NCI-H460 (cell line): ENCODE data around the gene SCN4A. TPM values are rescaled to one million over a fixed set of nuclear protein-coding genes. Genes with fewer than 3 reads are reported as not detected.
"Not testable (repeated sequence)": the region's sequence is repeated elsewhere in the genome, so short reads cannot be mapped to it uniquely, and the experiment has no call there.

ENCODE experiments used
- DNase-seq: peaks from one replicate; pipeline ENCODE4 v3.0.0-alpha.2; 2016; ENCODE audit warnings: low read depth; ENCODE audit errors: extremely low read depth
- total RNA-seq: library from RNA; depleted of rRNA; stranded (reverse); fragments of >200 nt; shearing (Covaris generic); gene quantifications from 2 replicates; pipeline ENCODE4 v1.2.3, GENCODE V29; 2014

The SCN4A gene
- total RNA-seq, 1 experiment from 2014 or later, result 0.77 TPM

- DNase-seq, result no peak
Observed at GRCh38 chr17:63987221-63988126, 14.8 kb upstream of the SCN4A start.

GRCh38 chr17:63986821-63987220, 14.1 kb upstream of the SCN4A start:
- DNase-seq, result no peak

- no peak for DNase-seq
Observed at GRCh38 chr17:63985387-63986140, 12.8 kb upstream of the SCN4A start.

GRCh38 chr17:63984651-63985386, 12.1 kb upstream of the SCN4A start:
- DNase-seq, result no peak

- DNase-seq, result no peak
Observed at GRCh38 chr17:63984236-63984635, 11.5 kb upstream of the SCN4A start.

- DNase-seq, result no peak
Observed at GRCh38 chr17:63983320-63983719, 10.6 kb upstream of the SCN4A start.

GRCh38 chr17:63982641-63983040, 9.9 kb upstream of the SCN4A start:
- not testable (repeated sequence) for DNase-seq

- DNase-seq, result no peak
Observed at GRCh38 chr17:63978272-63979200, 5.8 kb upstream of the SCN4A start.

- DNase-seq, result no peak
Observed at GRCh38 chr17:63976702-63977101, 4.0 kb upstream of the SCN4A start.

GRCh38 chr17:63975541-63976092, 2.9 kb upstream of the SCN4A start:
- DNase-seq, result no peak

- no peak for DNase-seq
Observed at GRCh38 chr17:63974594-63975192, 2.0 kb upstream of the SCN4A start.

GRCh38 chr17:63973930-63974593, 1.3 kb upstream of the SCN4A start:
- DNase-seq, result no peak

- DNase-seq, result no peak
Observed at GRCh38 chr17:63973247-63973646, 529 bp upstream of the SCN4A start.

- no peak for DNase-seq
Observed at GRCh38 chr17:63969278-63969677, 3.4 kb downstream of the SCN4A start.

- no peak for DNase-seq
Observed at GRCh38 chr17:63967953-63968352, 4.8 kb downstream of the SCN4A start.

- DNase-seq, result no peak
Observed at GRCh38 chr17:63966646-63967264, 6.0 kb downstream of the SCN4A start.

- DNase-seq, result no peak
Observed at GRCh38 chr17:63963123-63963522, 9.6 kb downstream of the SCN4A start.

- DNase-seq, result no peak
Observed at GRCh38 chr17:63962298-63962744, 10.4 kb downstream of the SCN4A start.
